ENCODE measurements around the gene CMIP. TPM values are rescaled to one million over a fixed set of nuclear protein-coding genes. Genes with fewer than 3 reads are reported as not detected.

CMIP gene
- total RNA-seq, 1 donor from 2014 or later: 46.6 TPM

GRCh38 chr16:81562174-81562849, 117.7 kb downstream of the CMIP start:
- Mint-ChIP-seq H3K27ac (no peak overlapping the region), H3K27me3 (no peaks in the 10 kb centered on the region), H3K9me3 (no peaks in the 10 kb centered on the region), H3K4me3 (no peak overlapping the region), H3K36me3 (no peaks in the 10 kb centered on the region), H3K4me1 (ENCODE audit: unreplicated experiment) (peaks cover 30% of the 10 kb centered on the region)
- DNase-seq (ENCODE audit: extremely low spot score, unreplicated experiment): no peak
- TF ChIP-seq CTCF (conservative IDR thresholded peaks at IDR 0.05): no peak

- H3K27me3 Mint-ChIP-seq: no peaks in the 10 kb centered on the region
- H3K9me3 Mint-ChIP-seq: no peaks in the 10 kb centered on the region
- no peak overlapping the region for H3K4me3 Mint-ChIP-seq
- peaks cover 31% of the 10 kb centered on the region for H3K4me1 Mint-ChIP-seq (ENCODE audit: unreplicated experiment)
- H3K27ac Mint-ChIP-seq: no peak overlapping the region
- no peak for TF ChIP-seq CTCF (conservative IDR thresholded peaks at IDR 0.05)
- DNase-seq (ENCODE audit: extremely low spot score, unreplicated experiment): no peak
- no peaks in the 10 kb centered on the region for H3K36me3 Mint-ChIP-seq
These were observed 118.3 kb downstream of the CMIP start for GRCh38 chr16:81562926-81563325.

- no peak for DNase-seq (ENCODE audit: extremely low spot score, unreplicated experiment)
- Mint-ChIP-seq H3K36me3 (no peaks in the 10 kb centered on the region), H3K27ac (no peak overlapping the region), H3K4me1 (ENCODE audit: unreplicated experiment) (peaks cover 31% of the 10 kb centered on the region), H3K4me3 (no peak overlapping the region), H3K9me3 (no peaks in the 10 kb centered on the region), H3K27me3 (no peaks in the 10 kb centered on the region)
- TF ChIP-seq CTCF (conservative IDR thresholded peaks at IDR 0.05): no peak
These were observed 119.9 kb downstream of the CMIP start for GRCh38 chr16:81564421-81564911.

- no peaks in the 10 kb centered on the region for H3K27me3 Mint-ChIP-seq
- H3K36me3 Mint-ChIP-seq: no peaks in the 10 kb centered on the region
- DNase-seq (ENCODE audit: extremely low spot score, unreplicated experiment): no peak
- no peak for TF ChIP-seq CTCF (conservative IDR thresholded peaks at IDR 0.05)
- H3K27ac Mint-ChIP-seq: peak overlapping the region; percentile 25
- no peaks in the 10 kb centered on the region for H3K9me3 Mint-ChIP-seq
- H3K4me3 Mint-ChIP-seq: no peak overlapping the region
- peaks cover 40% of the 10 kb centered on the region for H3K4me1 Mint-ChIP-seq (ENCODE audit: unreplicated experiment)
These were observed 120.9 kb downstream of the CMIP start for GRCh38 chr16:81565321-81566028.

GRCh38 chr16:81566086-81567007, 121.7 kb downstream of the CMIP start:
- Mint-ChIP-seq H3K9me3 (no peaks in the 10 kb centered on the region), H3K27me3 (no peaks in the 10 kb centered on the region), H3K4me3 (no peak overlapping the region), H3K36me3 (no peaks in the 10 kb centered on the region), H3K27ac (no peak overlapping the region), H3K4me1 (ENCODE audit: unreplicated experiment) (peaks cover 36% of the 10 kb centered on the region)
- TF ChIP-seq CTCF (conservative IDR thresholded peaks at IDR 0.05): no peak
- DNase-seq (ENCODE audit: extremely low spot score, unreplicated experiment): no peak
